ENCODE measurements around the gene DMBX1.

Gene DMBX1

GRCh38 chr1:46513536-46513935 is 23.9 kb downstream of the DMBX1 start:
- DNase-seq (ENCODE audit: low read depth), result no peak
- H3K4me3 ChIP-seq (replicated peaks; ENCODE audit: low read depth, low read length), result no peak overlapping the region
- TF ChIP-seq CTCF (IDR thresholded peaks at IDR 0.05; ENCODE audit: low read length, missing control alignments), result no peak

GRCh38 chr1:46515576-46515975 is 25.9 kb downstream of the DMBX1 start:
- H3K4me3 ChIP-seq (replicated peaks; ENCODE audit: low read depth, low read length), result no peak overlapping the region
- TF ChIP-seq CTCF (IDR thresholded peaks at IDR 0.05; ENCODE audit: low read length, missing control alignments), result no peak
- DNase-seq (ENCODE audit: low read depth), result no peak

- no peak for TF ChIP-seq CTCF (IDR thresholded peaks at IDR 0.05; ENCODE audit: low read length, missing control alignments)
- no peak for DNase-seq (ENCODE audit: low read depth)
- H3K4me3 ChIP-seq (replicated peaks; ENCODE audit: low read depth, low read length), result no peak overlapping the region
These were observed 26.7 kb downstream of the DMBX1 start for GRCh38 chr1:46516200-46516950.

- DNase-seq (ENCODE audit: low read depth), result no peak
- TF ChIP-seq CTCF (IDR thresholded peaks at IDR 0.05; ENCODE audit: low read length, missing control alignments), result no peak
- H3K4me3 ChIP-seq (replicated peaks; ENCODE audit: low read depth, low read length), result no peak overlapping the region
These were observed 27.5 kb downstream of the DMBX1 start for GRCh38 chr1:46517010-46517600.

GRCh38 chr1:46517932-46518498 is 28.4 kb downstream of the DMBX1 start:
- no peak for TF ChIP-seq CTCF (IDR thresholded peaks at IDR 0.05; ENCODE audit: low read length, missing control alignments)
- no peak for DNase-seq (ENCODE audit: low read depth)
- no peak overlapping the region for H3K4me3 ChIP-seq (replicated peaks; ENCODE audit: low read depth, low read length)

- no peak overlapping the region for H3K4me3 ChIP-seq (replicated peaks; ENCODE audit: low read depth, low read length)
- no peak for DNase-seq (ENCODE audit: low read depth)
- TF ChIP-seq CTCF (IDR thresholded peaks at IDR 0.05; ENCODE audit: low read length, missing control alignments), result no peak
These were observed 29.6 kb downstream of the DMBX1 start for GRCh38 chr1:46519209-46519608.

All from fibroblast of pulmonary artery (primary cell).